ENCODE measurements around the gene BLID. TPM values are rescaled to one million over a fixed set of nuclear protein-coding genes. Genes with fewer than 3 reads are reported as not detected.

The BLID gene
- total RNA-seq, 1 experiment from 2014 or later = not detected

DNA sequence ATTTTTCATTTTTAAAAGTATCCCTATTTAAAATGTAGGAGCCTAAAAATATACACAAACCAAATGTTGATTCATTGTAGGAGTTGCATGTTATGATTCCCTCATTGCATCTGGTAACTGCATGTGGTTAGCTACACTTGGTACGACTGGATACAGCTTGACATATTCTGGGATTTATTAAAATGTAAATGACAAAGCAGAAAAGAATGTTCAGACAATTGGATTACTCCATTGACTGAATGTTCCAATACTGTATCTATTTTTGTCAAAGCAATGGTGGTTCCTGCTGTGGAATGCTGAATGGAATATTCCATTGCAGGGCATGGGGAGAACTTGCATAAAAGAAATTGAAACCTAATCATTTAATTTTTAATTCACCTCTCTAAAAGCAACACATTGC, 30.8 kb downstream of the BLID start:
- no peak overlapping the region for H2BK15ac ChIP-seq (ENCODE audit: low read depth, low read length)
- H3K27me3 ChIP-seq (ENCODE audit: insufficient read depth, low read length) = no peaks in the 10 kb centered on the region
- Mint-ChIP-seq H3K27me3 (ENCODE audit: low read depth) (peaks cover 3% of the 10 kb centered on the region; the same call in 1 of the 2 replicates), H3K36me3 (ENCODE audit: insufficient read depth in 1 of 3, low read depth in 3 of 3) (no peaks in the 10 kb centered on the region), H3K27ac (no peak overlapping the region), H3K4me3 (no peak overlapping the region), H3K4me1 (peaks cover 6 to 9% of the 10 kb centered on the region in 2 experiments), H3K9me3 (no peaks in the 10 kb centered on the region)
- no peak overlapping the region for H2AFZ ChIP-seq (ENCODE audit: low read length)
- no peak overlapping the region for H2BK12ac ChIP-seq (ENCODE audit: insufficient read length, low read depth, low read length)
- DNase-seq = no peak
- no peaks in the 10 kb centered on the region for H3K9me3 ChIP-seq (ENCODE audit: control insufficient read depth, low read depth, low read length)
- no peak overlapping the region for H3K27ac ChIP-seq (ENCODE audit: insufficient read length, low read depth, low read length)
- no peaks in the 10 kb centered on the region for H3K79me2 ChIP-seq (ENCODE audit: insufficient read depth, low read length)
- no peak overlapping the region for H3K4ac ChIP-seq (ENCODE audit: low read depth, low read length)
- H2BK5ac ChIP-seq (ENCODE audit: insufficient read length, low read length) = no peak overlapping the region
- no peak overlapping the region for H2BK20ac ChIP-seq (ENCODE audit: low read depth, low read length, poor library complexity, severe bottlenecking)
- H4K20me1 ChIP-seq (ENCODE audit: control insufficient read depth, insufficient read depth, insufficient read length) = no peaks in the 10 kb centered on the region
- H4K8ac ChIP-seq (replicated peaks; ENCODE audit: insufficient read length, low read depth, low read length) = no peak overlapping the region
- H3K79me1 ChIP-seq (ENCODE audit: insufficient read depth, low read depth, low read length, poor library complexity, severe bottlenecking) = no peaks in the 10 kb centered on the region
- no peaks in the 10 kb centered on the region for H3K23me2 ChIP-seq (ENCODE audit: insufficient read length, low read depth, low read length, poor library complexity, severe bottlenecking)
- H3T11ph ChIP-seq (ENCODE audit: low read length) = no peak overlapping the region
- H2AK5ac ChIP-seq (ENCODE audit: insufficient read length, low read length) = no peak overlapping the region
- no peak overlapping the region for H3K14ac ChIP-seq (ENCODE audit: insufficient read depth, low read length)
- no peak overlapping the region for H3K56ac ChIP-seq (ENCODE audit: insufficient read length, low read depth, low read length)
- WGBS (ENCODE audit: extremely low coverage, insufficient read length, low lambda C conversion rate) = no CpG with 5 or more reads among the region's 1 CpG
- H3K9ac ChIP-seq (ENCODE audit: extremely low read depth, insufficient read length, low read length) = no peak overlapping the region
- H3K4me1 ChIP-seq (ENCODE audit: insufficient read depth, low read length) = no peaks in the 10 kb centered on the region
- H4K5ac ChIP-seq (ENCODE audit: insufficient read length, low read depth, low read length) = no peak overlapping the region
- no peak overlapping the region for H3K18ac ChIP-seq (ENCODE audit: insufficient read length, low read depth, low read length)
- H2BK120ac ChIP-seq (ENCODE audit: low read depth, low read length, poor library complexity, severe bottlenecking) = no peak overlapping the region
- H3K4me2 ChIP-seq (ENCODE audit: insufficient read depth, insufficient read length, low read length) = no peak overlapping the region
- no peak overlapping the region for H4K91ac ChIP-seq (ENCODE audit: insufficient read length, low read depth, low read length)
- no peak overlapping the region for H3K23ac ChIP-seq (ENCODE audit: insufficient read length, low read depth, low read length)
- TF ChIP-seq, protein P1, sequence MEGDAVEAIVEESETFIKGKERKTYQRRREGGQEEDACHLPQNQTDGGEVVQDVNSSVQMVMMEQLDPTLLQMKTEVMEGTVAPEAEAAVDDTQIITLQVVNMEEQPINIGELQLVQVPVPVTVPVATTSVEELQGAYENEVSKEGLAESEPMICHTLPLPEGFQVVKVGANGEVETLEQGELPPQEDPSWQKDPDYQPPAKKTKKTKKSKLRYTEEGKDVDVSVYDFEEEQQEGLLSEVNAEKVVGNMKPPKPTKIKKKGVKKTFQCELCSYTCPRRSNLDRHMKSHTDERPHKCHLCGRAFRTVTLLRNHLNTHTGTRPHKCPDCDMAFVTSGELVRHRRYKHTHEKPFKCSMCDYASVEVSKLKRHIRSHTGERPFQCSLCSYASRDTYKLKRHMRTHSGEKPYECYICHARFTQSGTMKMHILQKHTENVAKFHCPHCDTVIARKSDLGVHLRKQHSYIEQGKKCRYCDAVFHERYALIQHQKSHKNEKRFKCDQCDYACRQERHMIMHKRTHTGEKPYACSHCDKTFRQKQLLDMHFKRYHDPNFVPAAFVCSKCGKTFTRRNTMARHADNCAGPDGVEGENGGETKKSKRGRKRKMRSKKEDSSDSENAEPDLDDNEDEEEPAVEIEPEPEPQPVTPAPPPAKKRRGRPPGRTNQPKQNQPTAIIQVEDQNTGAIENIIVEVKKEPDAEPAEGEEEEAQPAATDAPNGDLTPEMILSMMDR (conservative IDR thresholded peaks at IDR 0.05) = no peak
